ENCODE results near the gene SH2D3A.

The SH2D3A gene

DNA sequence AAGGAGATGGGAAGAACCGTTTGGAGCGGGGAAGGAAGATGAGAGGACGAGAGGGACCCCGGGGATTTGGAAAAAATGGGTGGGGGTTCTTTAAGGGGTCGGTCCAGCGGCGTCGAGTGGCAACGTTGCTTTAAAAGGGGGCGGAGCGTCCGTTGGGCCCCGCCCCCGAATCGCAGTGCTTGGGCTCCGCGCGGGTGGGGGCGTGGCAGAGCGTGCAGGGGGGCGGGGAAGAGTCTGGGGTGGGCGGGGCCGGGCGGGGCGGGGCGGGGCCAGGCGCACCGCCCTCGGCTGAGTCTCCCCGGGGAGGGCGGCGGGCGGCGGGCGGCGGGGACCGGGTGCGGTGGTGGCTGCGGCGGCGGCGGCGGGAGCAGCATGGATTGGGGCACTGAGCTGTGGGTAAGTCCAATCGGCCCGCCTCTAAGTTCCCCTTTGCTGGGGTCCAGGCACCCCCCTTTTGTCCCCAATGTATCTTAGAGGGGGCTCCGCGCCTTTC, 27.8 kb downstream of the SH2D3A start, which contains the start of gene TRIP10:
TSS of gene TRIP10 (plus strand) at position 291 of the 493 bp plus-strand sequence. CDS start at position 373, 82 bp downstream.
- POLR2A ChIA-PET = no interaction called here
- Histone ChIP-seq H3K4me3 (ENCODE audit: low read depth, low read length) (peak within 1 kb of the TSS; percentile 65), H3K4me1 (ENCODE audit: control insufficient read depth, insufficient read depth, low read length) (peaks cover 25% of the 10 kb centered on the region), H3K9me3 (ENCODE audit: control insufficient read depth, insufficient read depth, low read depth, low read length) (no peaks in the 10 kb centered on the region), H3K27ac (ENCODE audit: extremely low read depth, low read depth, low read length) (peak within 1 kb of the TSS; percentile 11; the same call in 1 of the 2 replicates), H3K36me3 (ENCODE audit: control insufficient read depth in 2 of 2, insufficient read depth in 1 of 2, low read length in 2 of 2) (peaks cover 0 to 13% of the 10 kb centered on the region in 2 experiments; a peak in 2 of 3 replicates)
- TF ChIP-seq SP3 (tag by site-specific recombination; IDR thresholded peaks at IDR 0.05) = peak; percentile 75
- TF ChIP-seq, protein P1, sequence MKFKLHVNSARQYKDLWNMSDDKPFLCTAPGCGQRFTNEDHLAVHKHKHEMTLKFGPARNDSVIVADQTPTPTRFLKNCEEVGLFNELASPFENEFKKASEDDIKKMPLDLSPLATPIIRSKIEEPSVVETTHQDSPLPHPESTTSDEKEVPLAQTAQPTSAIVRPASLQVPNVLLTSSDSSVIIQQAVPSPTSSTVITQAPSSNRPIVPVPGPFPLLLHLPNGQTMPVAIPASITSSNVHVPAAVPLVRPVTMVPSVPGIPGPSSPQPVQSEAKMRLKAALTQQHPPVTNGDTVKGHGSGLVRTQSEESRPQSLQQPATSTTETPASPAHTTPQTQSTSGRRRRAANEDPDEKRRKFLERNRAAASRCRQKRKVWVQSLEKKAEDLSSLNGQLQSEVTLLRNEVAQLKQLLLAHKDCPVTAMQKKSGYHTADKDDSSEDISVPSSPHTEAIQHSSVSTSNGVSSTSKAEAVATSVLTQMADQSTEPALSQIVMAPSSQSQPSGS (tag by site-specific recombination; IDR thresholded peaks at IDR 0.05; ENCODE audit: low read depth) = no peak
- TF ChIP-seq KLF1 (tag by site-specific recombination; IDR thresholded peaks at IDR 0.05) = no peak
- TF ChIP-seq KLF8 (tag by site-specific recombination; IDR thresholded peaks at IDR 0.05) = peak; percentile 50; the same call in 1 of the 2 replicates
- TF ChIP-seq, protein P2, sequence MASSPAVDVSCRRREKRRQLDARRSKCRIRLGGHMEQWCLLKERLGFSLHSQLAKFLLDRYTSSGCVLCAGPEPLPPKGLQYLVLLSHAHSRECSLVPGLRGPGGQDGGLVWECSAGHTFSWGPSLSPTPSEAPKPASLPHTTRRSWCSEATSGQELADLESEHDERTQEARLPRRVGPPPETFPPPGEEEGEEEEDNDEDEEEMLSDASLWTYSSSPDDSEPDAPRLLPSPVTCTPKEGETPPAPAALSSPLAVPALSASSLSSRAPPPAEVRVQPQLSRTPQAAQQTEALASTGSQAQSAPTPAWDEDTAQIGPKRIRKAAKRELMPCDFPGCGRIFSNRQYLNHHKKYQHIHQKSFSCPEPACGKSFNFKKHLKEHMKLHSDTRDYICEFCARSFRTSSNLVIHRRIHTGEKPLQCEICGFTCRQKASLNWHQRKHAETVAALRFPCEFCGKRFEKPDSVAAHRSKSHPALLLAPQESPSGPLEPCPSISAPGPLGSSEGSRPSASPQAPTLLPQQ (tag by site-specific recombination; IDR thresholded peaks at IDR 0.05) = 0 out of 2 replicates have a peak, but pooled peaks have one; percentile 44
- no peak for TF ChIP-seq ZNF274 (IDR thresholded peaks at IDR 0.05; ENCODE audit: low read length)
- no peak for TF ChIP-seq ZNF274 (tag by site-specific recombination; IDR thresholded peaks at IDR 0.05; ENCODE audit: borderline replicate concordance)
- TF ChIP-seq ZNF837 (tag by site-specific recombination; IDR thresholded peaks at IDR 0.05) = no peak
- TF ChIP-seq SP2 (tag by site-specific recombination; IDR thresholded peaks at IDR 0.05) = peak; percentile 59
- no peak for TF ChIP-seq ZEB2 (tag by site-specific recombination; IDR thresholded peaks at IDR 0.05)
- no peak for TF ChIP-seq ZNF184 (tag by site-specific recombination; IDR thresholded peaks at IDR 0.05)
- TF ChIP-seq ZFP69B (tag by site-specific recombination; IDR thresholded peaks at IDR 0.05) = no peak
- TF ChIP-seq GLI2 (tag by site-specific recombination; IDR thresholded peaks at IDR 0.05; ENCODE audit: borderline replicate concordance, low read depth) = no peak
- no peak for TF ChIP-seq HOXC10 (CRISPR knock-in tag; IDR thresholded peaks at IDR 0.05)
- no peak for TF ChIP-seq ZNF514 (tag by site-specific recombination; IDR thresholded peaks at IDR 0.05)
- no peak for TF ChIP-seq ZNF37A (tag by site-specific recombination; IDR thresholded peaks at IDR 0.05)
- TF ChIP-seq, protein P3, sequence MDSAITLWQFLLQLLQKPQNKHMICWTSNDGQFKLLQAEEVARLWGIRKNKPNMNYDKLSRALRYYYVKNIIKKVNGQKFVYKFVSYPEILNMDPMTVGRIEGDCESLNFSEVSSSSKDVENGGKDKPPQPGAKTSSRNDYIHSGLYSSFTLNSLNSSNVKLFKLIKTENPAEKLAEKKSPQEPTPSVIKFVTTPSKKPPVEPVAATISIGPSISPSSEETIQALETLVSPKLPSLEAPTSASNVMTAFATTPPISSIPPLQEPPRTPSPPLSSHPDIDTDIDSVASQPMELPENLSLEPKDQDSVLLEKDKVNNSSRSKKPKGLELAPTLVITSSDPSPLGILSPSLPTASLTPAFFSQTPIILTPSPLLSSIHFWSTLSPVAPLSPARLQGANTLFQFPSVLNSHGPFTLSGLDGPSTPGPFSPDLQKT (IDR thresholded peaks at IDR 0.05; ENCODE audit: borderline replicate concordance, low read depth, low read length) = no peak
- TF ChIP-seq ZNF658 (tag by site-specific recombination; IDR thresholded peaks at IDR 0.05) = no peak
- no peak for TF ChIP-seq ZNF311 (tag by site-specific recombination; IDR thresholded peaks at IDR 0.05; ENCODE audit: borderline replicate concordance)
- no peak for TF ChIP-seq ZFP41 (tag by site-specific recombination; IDR thresholded peaks at IDR 0.05; ENCODE audit: borderline replicate concordance)
- peak; percentile 49 for TF ChIP-seq KLF9 (tag by site-specific recombination; IDR thresholded peaks at IDR 0.05; ENCODE audit: low read depth)
- TF ChIP-seq, protein P4, sequence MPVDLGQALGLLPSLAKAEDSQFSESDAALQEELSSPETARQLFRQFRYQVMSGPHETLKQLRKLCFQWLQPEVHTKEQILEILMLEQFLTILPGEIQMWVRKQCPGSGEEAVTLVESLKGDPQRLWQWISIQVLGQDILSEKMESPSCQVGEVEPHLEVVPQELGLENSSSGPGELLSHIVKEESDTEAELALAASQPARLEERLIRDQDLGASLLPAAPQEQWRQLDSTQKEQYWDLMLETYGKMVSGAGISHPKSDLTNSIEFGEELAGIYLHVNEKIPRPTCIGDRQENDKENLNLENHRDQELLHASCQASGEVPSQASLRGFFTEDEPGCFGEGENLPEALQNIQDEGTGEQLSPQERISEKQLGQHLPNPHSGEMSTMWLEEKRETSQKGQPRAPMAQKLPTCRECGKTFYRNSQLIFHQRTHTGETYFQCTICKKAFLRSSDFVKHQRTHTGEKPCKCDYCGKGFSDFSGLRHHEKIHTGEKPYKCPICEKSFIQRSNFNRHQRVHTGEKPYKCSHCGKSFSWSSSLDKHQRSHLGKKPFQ (tag by site-specific recombination; IDR thresholded peaks at IDR 0.05) = no peak
- TF ChIP-seq, protein P5, sequence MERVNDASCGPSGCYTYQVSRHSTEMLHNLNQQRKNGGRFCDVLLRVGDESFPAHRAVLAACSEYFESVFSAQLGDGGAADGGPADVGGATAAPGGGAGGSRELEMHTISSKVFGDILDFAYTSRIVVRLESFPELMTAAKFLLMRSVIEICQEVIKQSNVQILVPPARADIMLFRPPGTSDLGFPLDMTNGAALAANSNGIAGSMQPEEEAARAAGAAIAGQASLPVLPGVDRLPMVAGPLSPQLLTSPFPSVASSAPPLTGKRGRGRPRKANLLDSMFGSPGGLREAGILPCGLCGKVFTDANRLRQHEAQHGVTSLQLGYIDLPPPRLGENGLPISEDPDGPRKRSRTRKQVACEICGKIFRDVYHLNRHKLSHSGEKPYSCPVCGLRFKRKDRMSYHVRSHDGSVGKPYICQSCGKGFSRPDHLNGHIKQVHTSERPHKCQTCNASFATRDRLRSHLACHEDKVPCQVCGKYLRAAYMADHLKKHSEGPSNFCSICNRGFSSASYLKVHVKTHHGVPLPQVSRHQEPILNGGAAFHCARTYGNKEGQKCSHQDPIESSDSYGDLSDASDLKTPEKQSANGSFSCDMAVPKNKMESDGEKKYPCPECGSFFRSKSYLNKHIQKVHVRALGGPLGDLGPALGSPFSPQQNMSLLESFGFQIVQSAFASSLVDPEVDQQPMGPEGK (tag by site-specific recombination; IDR thresholded peaks at IDR 0.05) = no peak
- TF ChIP-seq ZNF433 (tag by site-specific recombination; IDR thresholded peaks at IDR 0.05; ENCODE audit: low read depth) = no peak
- CTCF ChIA-PET = interaction anchor here (0.6 to 4.8 kb wide), 7 partner anchors 9 to 761 kb away, joined by 3 to 49 read pairs (median 6); no protein-coding TSS in a partner anchor

Data from HEK293 (cell line).